ENCODE data around the gene BMX.

DNA sequence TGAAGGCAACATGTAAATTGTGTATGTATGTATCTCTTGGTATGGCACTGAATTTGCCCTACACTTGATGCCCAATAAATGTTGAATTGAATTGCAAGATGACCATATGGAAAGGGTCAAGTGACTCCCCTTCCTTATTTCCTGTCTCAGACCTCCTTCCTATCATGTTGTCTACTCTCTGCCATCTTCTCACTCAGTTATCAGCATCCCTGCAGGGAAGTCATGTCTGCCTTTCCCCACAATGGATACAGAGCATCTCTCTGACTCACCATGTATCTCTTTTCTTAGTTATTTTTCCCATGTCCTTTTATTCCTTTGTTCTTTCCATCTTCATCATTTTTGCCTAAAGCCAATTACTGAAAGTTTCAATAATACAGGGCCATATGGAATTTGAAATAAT lies 22.5 kb downstream of the BMX start:
- no peak for TF ChIP-seq POLR2A (IDR thresholded peaks at IDR 0.05)
- TF ChIP-seq CTCF (IDR thresholded peaks at IDR 0.05) = no peak

Data from adrenal gland (tissue), 5 donors.